HG03097 (cell line): ENCODE data around the gene IL15.
"Not testable (repeated sequence)": the region's sequence is repeated elsewhere in the genome, so short reads cannot be mapped to it uniquely, and the experiment has no call there.

Source experiments
- ATAC-seq: cut with Tn5 transposase; IDR thresholded peaks from one replicate; pipeline ENCODE4 v1.9.1; 2021; ENCODE audit not compliant: unreplicated experiment, low FRiP score

Gene IL15, protein sequence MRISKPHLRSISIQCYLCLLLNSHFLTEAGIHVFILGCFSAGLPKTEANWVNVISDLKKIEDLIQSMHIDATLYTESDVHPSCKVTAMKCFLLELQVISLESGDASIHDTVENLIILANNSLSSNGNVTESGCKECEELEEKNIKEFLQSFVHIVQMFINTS

DNA sequence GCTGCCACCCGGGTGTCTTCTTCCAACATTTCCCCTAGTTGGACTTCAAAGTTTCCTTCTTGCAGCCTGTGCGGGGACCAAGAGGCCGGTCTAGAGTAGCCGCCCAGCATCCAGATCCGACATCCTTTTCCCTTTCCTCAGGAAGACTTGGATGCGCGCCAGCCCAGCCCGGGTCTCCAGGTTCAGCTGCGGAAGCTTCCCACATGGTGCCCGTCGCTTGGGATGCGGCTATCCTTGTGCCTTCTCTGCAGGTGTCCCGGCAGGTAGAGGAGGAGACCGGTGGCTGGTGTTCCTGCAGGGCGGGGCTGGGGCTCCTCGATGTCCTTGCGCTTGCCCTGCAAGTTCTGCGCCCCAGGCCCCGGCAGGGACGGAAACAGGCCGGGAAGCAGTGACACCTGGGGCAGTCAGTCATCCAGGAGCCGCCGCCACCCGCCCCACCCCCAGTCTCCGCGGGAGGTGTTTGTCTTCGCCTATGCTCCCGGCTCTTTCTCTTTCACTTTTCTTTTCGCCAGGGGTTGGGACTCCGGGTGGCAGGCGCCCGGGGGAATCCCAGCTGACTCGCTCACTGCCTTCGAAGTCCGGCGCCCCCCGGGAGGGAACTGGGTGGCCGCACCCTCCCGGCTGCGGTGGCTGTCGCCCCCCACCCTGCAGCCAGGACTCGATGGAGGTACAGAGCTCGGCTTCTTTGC lies at the start of gene IL15:
Gene IL15 (plus strand): TSS at position 502 of the 689 bp plus-strand sequence. CDS start 82,882 bp downstream, outside the sequence.
- peak; percentile 62 for ATAC-seq

- ATAC-seq = no peak
Observed at GRCh38 chr4:141587897-141588296, 48.5 kb upstream of the IL15 start.

DNA sequence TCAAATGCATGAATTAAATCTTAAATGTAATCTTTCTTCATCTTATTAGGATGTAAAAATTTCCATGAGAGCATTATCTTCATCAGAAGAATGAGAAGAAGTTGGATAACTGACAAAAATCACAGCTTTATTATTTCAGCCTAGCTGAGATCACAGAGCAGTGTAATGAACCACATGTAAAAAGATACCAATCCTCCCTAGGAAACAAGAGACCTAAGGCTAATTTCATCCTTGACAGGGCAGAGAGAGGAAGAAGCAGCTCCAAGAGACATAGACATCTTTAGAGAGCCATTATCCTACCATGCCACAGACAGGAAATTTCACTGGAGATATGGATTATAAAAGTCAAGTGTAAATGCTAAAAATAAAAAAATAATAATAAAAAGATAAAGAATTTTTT lies 40.9 kb upstream of the IL15 start:
- ATAC-seq = no peak

GRCh38 chr4:141599853-141600252 lies 36.5 kb upstream of the IL15 start:
- ATAC-seq = no peak

GRCh38 chr4:141604683-141605082 lies 31.7 kb upstream of the IL15 start:
- not testable (repeated sequence) for ATAC-seq

GRCh38 chr4:141605425-141605856 lies 30.9 kb upstream of the IL15 start:
- ATAC-seq = no peak

- no peak for ATAC-seq
Observed at GRCh38 chr4:141609243-141609642, 27.1 kb upstream of the IL15 start.

DNA sequence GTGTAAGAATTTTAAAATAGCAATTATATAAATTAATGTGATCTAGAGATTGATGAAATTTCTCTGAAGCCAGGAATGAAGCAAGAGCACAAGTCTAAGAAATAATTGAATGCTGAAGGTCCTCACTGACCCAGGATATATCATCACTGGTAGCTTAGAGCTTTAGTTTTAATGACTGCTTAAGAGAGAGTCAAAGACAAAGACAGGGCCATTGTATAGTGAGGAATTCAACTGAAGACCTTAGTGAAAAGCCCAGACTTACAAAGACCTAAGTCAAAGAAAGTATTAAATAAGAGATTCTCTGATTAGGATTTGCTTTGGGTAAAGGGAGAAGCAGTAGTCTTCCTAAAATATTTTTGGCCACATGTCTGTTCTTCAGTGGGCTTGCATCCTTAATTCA lies 26.0 kb upstream of the IL15 start:
- ATAC-seq = no peak

GRCh38 chr4:141614878-141615586 lies 21.4 kb upstream of the IL15 start:
- ATAC-seq = no peak

- not testable (repeated sequence) for ATAC-seq
Observed at GRCh38 chr4:141615587-141615918, 20.8 kb upstream of the IL15 start.

DNA sequence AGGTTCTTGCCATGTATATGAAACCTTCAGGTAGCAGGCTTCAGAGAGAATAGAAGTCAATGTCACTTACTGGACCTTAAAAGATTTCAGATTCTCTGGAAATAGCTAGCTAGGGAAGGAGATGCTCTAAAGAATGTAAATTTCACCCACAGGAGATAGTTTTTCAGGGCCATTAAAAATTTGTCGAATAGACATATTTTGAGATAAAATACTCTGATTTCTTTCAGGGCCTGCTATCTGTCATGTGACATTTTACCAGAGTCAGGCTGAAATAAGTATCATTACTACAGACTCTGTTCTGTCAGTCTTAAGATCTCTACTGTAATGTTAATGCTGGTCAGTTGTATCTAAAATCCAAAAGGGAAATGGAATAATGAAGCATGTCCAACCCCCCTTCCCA lies 15.7 kb upstream of the IL15 start:
- no peak for ATAC-seq

DNA sequence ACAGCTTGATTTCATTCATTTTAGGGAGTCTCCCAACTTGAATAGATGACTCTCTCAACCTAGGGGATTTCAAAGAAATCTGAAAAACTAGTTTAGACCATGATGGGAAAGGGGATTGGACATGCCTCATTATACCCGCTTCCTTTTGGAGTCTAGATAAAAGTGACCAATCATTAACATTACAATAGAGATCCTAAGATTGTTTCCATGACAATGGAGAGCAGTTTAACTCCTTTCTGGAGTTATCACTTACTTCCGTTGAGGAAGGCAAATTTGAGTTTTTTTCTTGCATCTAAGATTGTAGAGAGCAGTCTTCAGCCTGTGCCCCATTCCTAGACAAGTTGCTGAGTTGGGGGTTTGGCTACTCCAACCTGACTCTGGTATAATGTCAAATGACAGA lies 11.4 kb upstream of the IL15 start:
- no peak for ATAC-seq

- no peak for ATAC-seq
Observed at GRCh38 chr4:141630854-141631253, 5.5 kb upstream of the IL15 start.

- ATAC-seq = peak; percentile 35
Observed at GRCh38 chr4:141635736-141636081, 674 bp upstream of the IL15 start.

- peak; percentile 46 for ATAC-seq
Observed at GRCh38 chr4:141636771-141637460, 533 bp downstream of the IL15 start.

- no peak for ATAC-seq
Observed at GRCh38 chr4:141637565-141637964, 1.2 kb downstream of the IL15 start.

GRCh38 chr4:141638230-141638629 lies 1.8 kb downstream of the IL15 start:
- ATAC-seq = no peak

DNA sequence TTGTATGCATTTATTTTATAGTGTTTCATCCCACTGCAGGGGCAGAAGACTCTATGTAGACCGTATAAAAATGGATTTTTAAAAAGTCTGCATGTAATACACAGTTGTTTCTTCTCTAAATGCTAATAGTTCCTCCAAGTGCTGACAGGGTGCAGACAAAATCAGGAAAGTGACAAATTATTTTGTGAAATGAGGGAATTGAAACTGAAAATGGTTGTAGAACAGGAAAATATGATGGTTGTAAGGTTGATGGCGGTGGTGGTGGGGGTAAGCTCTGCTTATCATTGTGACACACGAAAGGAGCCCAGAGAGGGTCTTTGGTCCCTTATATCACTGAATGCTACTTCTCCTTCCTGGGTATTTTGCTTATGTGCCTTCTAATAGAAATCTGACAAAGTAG lies 4.3 kb downstream of the IL15 start:
- no peak for ATAC-seq

DNA sequence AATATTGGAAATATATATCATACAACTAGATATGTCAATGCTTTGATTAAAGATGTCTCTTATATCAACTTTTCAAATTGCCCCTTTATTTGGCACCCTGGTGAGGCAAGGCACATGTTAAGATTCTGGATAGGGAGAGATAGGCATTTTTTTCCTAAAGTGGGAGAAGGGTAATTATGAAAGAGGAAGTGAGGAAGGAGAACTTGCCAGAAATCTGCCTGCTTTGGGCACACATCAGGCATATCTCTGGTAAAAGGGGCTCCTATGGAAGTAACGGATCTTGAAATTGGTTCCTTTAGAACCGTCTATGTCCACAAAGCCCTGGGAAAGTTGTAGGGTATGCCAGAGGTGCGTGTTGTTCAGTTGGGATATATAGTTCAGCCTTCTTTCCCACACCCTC lies 5.7 kb downstream of the IL15 start:
- ATAC-seq = no peak

DNA sequence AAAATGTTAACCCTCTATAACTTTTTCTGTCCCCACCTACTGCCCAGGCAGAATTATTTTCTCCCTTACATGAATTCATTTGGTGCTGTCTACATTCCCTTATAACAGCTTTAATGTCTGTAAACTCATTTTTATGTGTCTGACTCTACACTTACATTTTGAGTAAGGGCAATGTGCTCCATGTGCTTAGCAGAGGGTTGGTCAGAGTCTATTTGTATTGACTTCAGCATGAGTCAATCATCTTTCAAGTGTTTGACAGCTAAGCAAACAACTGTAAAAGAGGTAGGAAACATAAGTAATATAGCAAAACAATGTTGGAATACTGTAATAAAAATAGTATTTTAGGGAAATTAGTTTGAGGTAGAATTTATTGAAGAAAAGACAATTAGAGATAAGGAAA lies 6.3 kb downstream of the IL15 start:
- no peak for ATAC-seq

DNA sequence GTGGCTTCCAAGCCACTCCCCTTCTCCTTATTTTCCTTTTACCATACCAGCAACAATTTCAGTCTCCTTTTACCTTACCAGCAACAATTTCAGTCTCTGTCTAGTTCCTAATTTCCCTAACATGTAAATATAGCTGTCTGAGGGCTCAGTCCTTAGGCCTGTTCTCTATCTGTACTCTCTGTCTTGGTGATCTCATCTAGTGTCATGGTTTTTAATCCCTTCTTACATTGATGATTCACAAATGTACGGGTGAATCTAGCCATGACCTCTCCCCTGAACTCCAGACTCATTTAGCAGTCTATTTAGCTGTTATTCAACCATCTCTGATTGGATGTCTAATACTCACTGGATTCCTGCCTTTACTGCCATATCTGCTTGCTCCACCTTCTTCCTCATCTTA lies 7.2 kb downstream of the IL15 start:
- peak; percentile 54 for ATAC-seq
